GM18526 (cell line): ENCODE data around the gene TCTN2.

Experiments used
- POLR2A ChIP-seq: IDR thresholded peaks from 3 replicates; pipeline ENCODE4 v1.6.1; 2011; ENCODE audit not compliant: insufficient read length; ENCODE audit errors: extremely low read depth

Gene TCTN2

GRCh38 chr12:123748661-123749060, 77.7 kb downstream of the TCTN2 start:
- no peak for TF ChIP-seq POLR2A

DNA sequence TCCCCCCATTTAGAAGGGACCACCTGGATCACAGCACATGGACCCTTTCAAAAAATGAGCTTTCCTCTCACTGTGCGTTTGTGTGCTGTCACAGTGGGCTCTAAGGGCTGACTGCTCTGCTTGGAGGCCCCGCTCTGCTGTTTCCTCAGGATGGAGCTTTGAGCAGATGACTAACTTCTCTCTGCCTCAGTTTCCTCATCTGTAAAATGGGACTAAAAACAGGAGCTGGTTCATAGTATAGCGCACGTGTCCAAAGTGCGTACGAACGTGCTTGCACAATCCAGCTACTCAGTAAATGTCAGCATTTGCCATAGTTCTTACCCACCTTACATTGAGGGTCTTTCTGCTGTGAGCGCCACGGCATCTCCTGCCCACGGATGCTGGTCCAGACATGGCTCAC, 78.4 kb downstream of the TCTN2 start:
- TF ChIP-seq POLR2A = no peak

GRCh38 chr12:123750159-123750656, 79.3 kb downstream of the TCTN2 start:
- TF ChIP-seq POLR2A = no peak

DNA sequence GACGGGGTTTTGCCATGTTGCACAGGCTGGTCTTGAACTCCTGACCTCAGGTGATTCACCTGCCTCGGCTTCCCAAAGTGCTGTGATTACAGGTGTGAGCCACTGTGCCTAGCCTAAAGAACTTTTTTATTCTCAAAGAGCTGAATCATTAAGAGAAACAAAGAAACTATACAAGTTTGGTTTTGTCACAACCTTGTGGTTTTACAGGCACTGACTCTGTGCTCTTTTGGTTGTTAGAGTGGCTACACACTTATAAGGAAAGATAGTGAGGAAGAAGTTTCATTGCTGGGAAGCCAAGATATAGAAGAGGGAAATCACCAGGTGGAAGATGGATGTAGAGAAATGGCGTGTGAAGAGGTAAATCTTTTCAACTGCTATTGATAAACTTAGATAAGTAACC, 81.1 kb downstream of the TCTN2 start:
- no peak for TF ChIP-seq POLR2A

DNA sequence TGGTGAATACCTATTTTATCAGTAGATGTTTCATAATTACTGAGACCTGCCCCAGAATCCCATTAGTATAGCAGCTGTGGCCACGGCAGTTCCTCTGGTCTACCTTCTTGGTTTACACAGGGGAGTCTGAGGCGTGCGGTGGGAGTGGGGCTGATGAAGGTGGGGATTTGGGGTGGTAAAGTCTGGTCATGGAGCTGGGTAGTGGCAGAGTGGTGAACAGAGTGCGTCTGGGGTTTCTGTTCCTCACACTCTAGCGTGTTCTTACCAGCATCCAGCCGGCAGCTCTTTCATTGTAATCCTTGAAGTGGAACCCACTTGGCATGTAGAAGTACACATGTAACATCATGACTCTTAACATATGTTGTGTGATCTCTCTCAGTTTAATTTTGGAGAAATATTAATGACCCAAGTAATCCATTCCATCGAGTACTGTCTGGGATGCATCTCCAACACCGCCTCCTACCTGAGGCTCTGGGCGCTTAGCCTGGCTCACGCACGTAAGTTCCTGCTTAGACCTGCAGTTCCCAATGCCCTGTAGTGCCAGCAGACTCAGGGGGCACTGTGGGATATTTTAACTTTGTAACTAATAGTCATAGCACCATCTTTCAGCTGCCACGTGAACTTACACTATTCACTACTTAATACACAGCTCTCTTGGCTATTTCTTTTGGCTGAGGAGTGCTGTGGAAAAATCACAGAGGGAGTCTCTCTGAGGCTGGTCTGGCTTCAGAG, 83.3 kb downstream of the TCTN2 start:
- no peak for TF ChIP-seq POLR2A

DNA sequence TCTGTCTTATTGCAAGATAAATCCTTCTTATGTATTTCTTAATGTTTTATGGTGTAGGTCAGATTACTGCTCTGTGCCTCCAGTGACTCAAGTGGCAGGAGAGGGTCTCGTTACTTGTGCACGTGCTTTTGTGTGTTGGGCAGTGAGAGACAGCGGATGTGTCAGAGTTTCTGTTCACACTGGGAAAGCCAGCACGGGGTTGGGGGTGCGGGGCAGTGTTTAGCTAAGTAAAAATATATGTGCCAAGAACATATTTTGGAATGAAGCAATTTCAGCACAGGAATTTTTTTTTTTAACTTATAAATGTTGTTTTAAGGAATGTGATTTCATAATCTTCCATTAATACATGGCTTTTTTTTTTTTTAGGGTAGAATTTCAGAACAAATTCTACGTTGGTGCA, 86.6 kb downstream of the TCTN2 start:
- TF ChIP-seq POLR2A = no peak
